ENCODE data around the gene CBLC. TPM values are rescaled to one million over a fixed set of nuclear protein-coding genes. Genes with fewer than 3 reads are reported as not detected.

The CBLC gene
- total and polyA plus RNA-seq, 2 of the 4 experiments (the other 2 are of a cell fraction) = not detected

DNA sequence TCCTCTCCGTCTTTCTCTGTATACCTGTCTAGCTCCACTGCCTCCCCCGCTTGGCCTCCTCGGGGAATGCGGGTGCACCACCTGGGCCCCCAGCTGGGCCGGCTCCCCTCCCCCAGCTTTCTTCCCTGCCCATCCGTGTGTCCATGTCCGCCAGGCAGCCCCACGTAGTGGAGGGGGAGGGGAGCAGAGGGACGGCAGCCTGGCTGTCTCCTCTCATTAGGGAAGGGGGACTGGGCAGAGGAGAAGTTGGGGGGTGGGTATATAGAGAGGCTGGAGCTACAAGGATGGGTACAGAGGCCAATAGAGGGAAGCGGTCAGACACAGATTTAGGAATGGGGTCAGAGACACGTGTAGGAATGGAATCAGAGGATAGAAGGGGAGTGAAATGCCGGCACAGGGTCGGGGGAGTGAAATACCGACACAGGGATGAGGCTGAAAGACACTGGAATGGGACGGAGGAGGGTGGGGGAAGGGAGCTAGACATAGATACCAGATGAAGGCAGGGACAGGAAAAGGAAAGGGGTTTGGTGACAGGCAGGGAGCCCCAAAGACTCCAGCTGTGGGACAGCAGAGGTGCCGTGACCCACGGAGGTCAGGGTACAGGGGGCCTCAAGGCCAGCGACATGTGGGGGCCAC, 71.2 kb downstream of the CBLC start:
- H3K4me1 ChIP-seq (ENCODE audit: control insufficient read depth, insufficient read depth, low read length) = peaks cover 12% of the 10 kb centered on the region
- H3K27ac ChIP-seq (ENCODE audit: insufficient read depth, low read length) = peak overlapping the region; percentile 97
- peak overlapping the region; percentile 40; the same call in 1 of the 2 replicates for H4K91ac ChIP-seq (ENCODE audit: insufficient read depth, low read depth, low read length)
- H3K18ac ChIP-seq (ENCODE audit: low read depth, low read length) = peak overlapping the region; percentile 18; the same call in 1 of the 2 replicates
- peak overlapping the region in 1 of 2 experiments; percentile 56; a peak in 2 of 4 replicates for H4K8ac ChIP-seq (ENCODE audit: low read depth in 2 of 2, low read length in 2 of 2)
- peak overlapping the region; percentile 97 for H3K4me3 ChIP-seq (ENCODE audit: insufficient read depth, low read depth, low read length)
- peaks cover 62% of the 10 kb centered on the region for H4K20me1 ChIP-seq (ENCODE audit: insufficient read depth, low read length)
- H2AK9ac ChIP-seq (replicated peaks; ENCODE audit: low read depth, low read length, poor library complexity) = peak overlapping the region; percentile 67
- no TSS peak for BruUV-seq (replicated peaks)
- no peaks in the 10 kb centered on the region for H3K9me3 ChIP-seq (ENCODE audit: control insufficient read depth, insufficient read depth, low read length)
- no peaks in the 10 kb centered on the region for H3K27me3 ChIP-seq (ENCODE audit: control insufficient read depth, insufficient read depth, low read length)
- 0 out of 2 replicates have a peak overlapping the region, but pooled peaks have one; percentile 44 for H2BK20ac ChIP-seq (ENCODE audit: low read depth, low read length)
- peak overlapping the region; percentile 38; the same call in 1 of the 2 replicates for H3K56ac ChIP-seq (ENCODE audit: extremely low read depth, insufficient read depth, low read length)
- no peak for ATAC-seq (ENCODE audit: low read depth)
- in situ Hi-C loops (cut with MboI; ENCODE audit: low sequenced_read_pairs) = no loop called here
- intact Hi-C loops (cut with micrococcal nuclease) = loop anchor here (5.0 kb wide), 1 partner anchor 277 kb away; no protein-coding TSS in a partner anchor
- H2AK5ac ChIP-seq (ENCODE audit: low read depth, low read length) = peak overlapping the region; percentile 89
- TF ChIP-seq CEBPB (IDR thresholded peaks at IDR 0.05; ENCODE audit: low read depth, low read length) (no peak), FOS (IDR thresholded peaks at IDR 0.05; ENCODE audit: low read depth, low read length) (no peak), CHD1 (IDR thresholded peaks at IDR 0.05; ENCODE audit: low read depth, low read length) (no peak), RFX5 (IDR thresholded peaks at IDR 0.05; ENCODE audit: low read depth, low read length) (no peak), SMC3 (IDR thresholded peaks at IDR 0.05; ENCODE audit: low read depth, low read length) (no peak), MXI1 (IDR thresholded peaks at IDR 0.05; ENCODE audit: borderline replicate concordance, low read depth, low read length) (no peak), MAFK (IDR thresholded peaks at IDR 0.05; ENCODE audit: low read depth, low read length) (no peak), RCOR1 (IDR thresholded peaks at IDR 0.05; ENCODE audit: insufficient replicate concordance, low read length) (no peak), ELK1 (IDR thresholded peaks at IDR 0.05; ENCODE audit: borderline replicate concordance, low read depth, low read length) (no peak), NFE2L2 (IDR thresholded peaks at IDR 0.05; ENCODE audit: low read depth, low read length) (no peak), RAD21 (IDR thresholded peaks at IDR 0.05; ENCODE audit: low read length) (no peak), MAZ (IDR thresholded peaks at IDR 0.05; ENCODE audit: borderline replicate concordance, low read depth, low read length) (no peak), POLR2A (IDR thresholded peaks at IDR 0.05; ENCODE audit: low read depth, low read length) (no peak; the same call in 1 of the 2 replicates), CTCF (conservative IDR thresholded peaks at IDR 0.05; ENCODE audit: low read depth, low read length) (no peak)
- H3K4me2 ChIP-seq (ENCODE audit: low read depth, low read length) = peak overlapping the region; percentile 95
- H3K79me1 ChIP-seq (ENCODE audit: low read depth in 1 of 2, low read length in 2 of 2) = peaks cover 4 to 60% of the 10 kb centered on the region in 2 experiments; a peak in 3 of 4 replicates
- peaks cover 9% of the 10 kb centered on the region for H3K36me3 ChIP-seq (ENCODE audit: control insufficient read depth, insufficient read depth, low read length)
- 19% methylated on average over 9 of the region's 18 CpGs; no CpG with 5 or more reads in 1 of the 2 experiments for WGBS, 2 experiments (ENCODE audit: extremely low coverage in 2 of 2, insufficient read length in 1 of 2)
- peak overlapping the region; percentile 51 for H2BK5ac ChIP-seq (ENCODE audit: low read depth, low read length, poor library complexity, severe bottlenecking)
- H3K14ac ChIP-seq (replicated peaks; ENCODE audit: low read depth, low read length) = peak overlapping the region; percentile 73
- dilution Hi-C loops (cut with HindIII; ENCODE audit: low sequenced_read_pairs, unreplicated experiment) = no loop called here
- peak overlapping the region; percentile 72 for H2AFZ ChIP-seq (replicated peaks; ENCODE audit: low read length, poor library complexity)
- peaks cover 11% of the 10 kb centered on the region for H3K9me1 ChIP-seq (ENCODE audit: insufficient read depth, low read length)
- no peak overlapping the region; the same call in 2 of the 3 replicates for H2BK15ac ChIP-seq (ENCODE audit: low read depth, low read length)
- H3K4ac ChIP-seq (ENCODE audit: low read depth, low read length) = peak overlapping the region; percentile 84
- no peak for DNase-seq
- ChIA-PET POLR2A (ENCODE audit: unreplicated experiment) (no interaction called here), CTCF (interaction anchor here (1.0 kb wide), 1 partner anchor 78 kb away, joined by 3 read pairs; no protein-coding TSS in a partner anchor)
- peak overlapping the region; percentile 100 for H3K9ac ChIP-seq (ENCODE audit: low read depth, low read length)
- H3K23ac ChIP-seq (ENCODE audit: low read depth, low read length) = peak overlapping the region; percentile 97
- H2BK120ac ChIP-seq (ENCODE audit: low read depth, low read length) = peak overlapping the region; percentile 43
- peak overlapping the region; percentile 31 for H4K5ac ChIP-seq (ENCODE audit: low read depth, low read length)

Measured in IMR-90 (cell line).